Neuron (in vitro differentiated cells): ENCODE data around the gene TECPR2.
"Not testable (repeated sequence)": the region's sequence is repeated elsewhere in the genome, so short reads cannot be mapped to it uniquely, and the experiment has no call there.

Experiments used
- H2AFZ ChIP-seq: one replicate; pipeline ENCODE4 v1.6.1; 2013; ENCODE audit warnings: low read depth, mild to moderate bottlenecking, inconsistent platforms, low read length, moderate library complexity
- H3K27me3 ChIP-seq: one replicate; pipeline ENCODE4 v1.6.1; 2013; ENCODE audit warnings: low read length; ENCODE audit not compliant: insufficient read depth
- H3K36me3 ChIP-seq: one replicate; pipeline ENCODE4 v1.6.1; 2013; ENCODE audit warnings: low read length; ENCODE audit not compliant: insufficient read depth
- H3K4me1 ChIP-seq: one replicate; pipeline ENCODE4 v1.6.1; 2013; ENCODE audit warnings: low read length; ENCODE audit not compliant: insufficient read depth
- H3K4me3 ChIP-seq: 2 replicates; pipeline ENCODE4 v1.5.1; 2013; ENCODE audit warnings: mild to moderate bottlenecking, low read length, moderate library complexity
- H3K9me3 ChIP-seq: one replicate; pipeline ENCODE4 v1.6.1; 2013; ENCODE audit warnings: low read length

TECPR2 gene

GRCh38 chr14:102510616-102511520, 148.1 kb downstream of the TECPR2 start:
- no peaks in the 10 kb centered on the region for H3K9me3 ChIP-seq
- peaks cover 25% of the 10 kb centered on the region for H3K4me1 ChIP-seq
- peak overlapping the region; percentile 76 for H3K4me3 ChIP-seq
- H3K27me3 ChIP-seq: no peaks in the 10 kb centered on the region
- peaks cover 15% of the 10 kb centered on the region for H3K36me3 ChIP-seq
- peak overlapping the region; percentile 44 for H2AFZ ChIP-seq

DNA sequence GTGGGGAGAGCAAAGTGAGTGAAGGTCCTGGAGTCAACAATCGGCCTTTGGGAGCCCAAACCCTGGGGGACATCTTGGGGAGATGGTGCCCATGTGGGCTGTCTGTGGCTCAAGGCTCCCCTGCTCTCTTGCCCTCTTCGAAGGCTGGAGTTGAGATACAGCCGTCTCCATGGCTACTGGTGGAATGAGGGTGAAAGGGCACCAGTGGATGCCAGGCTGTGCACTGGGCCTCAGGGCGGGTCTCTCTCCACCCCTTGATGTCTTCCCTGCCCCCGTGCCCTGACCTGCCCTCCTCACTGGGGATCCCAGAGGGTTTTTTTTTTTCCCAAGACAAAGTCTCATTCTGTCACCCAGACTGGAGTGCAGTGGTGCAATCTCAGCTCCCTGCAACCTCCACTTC, 148.8 kb downstream of the TECPR2 start:
- no peaks in the 10 kb centered on the region for H3K9me3 ChIP-seq
- no peak overlapping the region for H2AFZ ChIP-seq
- no peak overlapping the region for H3K4me3 ChIP-seq

DNA sequence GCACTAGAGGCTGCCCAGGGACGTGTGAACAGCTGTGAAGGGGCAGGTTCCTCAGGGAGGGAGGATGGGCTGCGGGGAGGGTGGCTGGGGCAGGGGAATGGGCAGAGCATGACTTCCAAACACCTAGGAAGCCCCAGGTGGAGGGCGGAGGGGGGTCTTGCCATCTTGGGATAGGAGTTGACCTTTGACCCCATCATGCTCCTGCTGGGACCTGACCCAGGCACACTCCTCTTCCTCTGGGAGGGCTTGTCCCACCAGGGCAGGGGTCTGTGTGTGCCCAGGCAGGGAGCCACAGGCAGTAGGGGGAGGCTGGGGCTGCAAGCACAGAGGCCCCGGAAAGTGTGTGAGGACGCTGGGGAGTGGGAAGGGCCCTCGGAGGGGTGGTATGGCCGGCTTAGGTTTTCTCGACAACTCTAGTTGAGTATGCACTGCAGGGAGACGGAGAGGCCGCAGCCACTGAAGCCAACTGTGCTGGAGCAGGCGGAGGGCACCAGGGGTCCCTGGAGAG, 150.1 kb downstream of the TECPR2 start:
- Histone ChIP-seq H3K9me3 (no peaks in the 10 kb centered on the region), H3K36me3 (no peaks in the 10 kb centered on the region), H3K4me3 (no peak overlapping the region), H3K27me3 (no peaks in the 10 kb centered on the region), H3K4me1 (peaks cover 29% of the 10 kb centered on the region), H2AFZ (no peak overlapping the region)

More for the DNA sequence above, 148.8 kb downstream of the TECPR2 start:
- no peaks in the 10 kb centered on the region for H3K27me3 ChIP-seq
- peaks cover 28% of the 10 kb centered on the region for H3K4me1 ChIP-seq
- H3K36me3 ChIP-seq: peaks cover 9% of the 10 kb centered on the region

- no peak overlapping the region for H2AFZ ChIP-seq
- no peaks in the 10 kb centered on the region for H3K36me3 ChIP-seq
- peaks cover 22% of the 10 kb centered on the region for H3K4me1 ChIP-seq
- H3K27me3 ChIP-seq: no peaks in the 10 kb centered on the region
- no peaks in the 10 kb centered on the region for H3K9me3 ChIP-seq
- H3K4me3 ChIP-seq: no peak overlapping the region
These were observed 151.4 kb downstream of the TECPR2 start for GRCh38 chr14:102513899-102514772.

GRCh38 chr14:102514987-102515733, 152.4 kb downstream of the TECPR2 start:
- Histone ChIP-seq H3K4me3 (no peak overlapping the region), H3K4me1 (peaks cover 22% of the 10 kb centered on the region), H3K9me3 (no peaks in the 10 kb centered on the region), H3K27me3 (no peaks in the 10 kb centered on the region), H2AFZ (no peak overlapping the region), H3K36me3 (no peaks in the 10 kb centered on the region)

- H3K27me3 ChIP-seq: no peaks in the 10 kb centered on the region
- H2AFZ ChIP-seq: peak overlapping the region; percentile 95
- peak overlapping the region; percentile 60 for H3K4me3 ChIP-seq
- H3K36me3 ChIP-seq: no peaks in the 10 kb centered on the region
- H3K9me3 ChIP-seq: no peaks in the 10 kb centered on the region
- peaks cover 7% of the 10 kb centered on the region for H3K4me1 ChIP-seq
These were observed 154.0 kb downstream of the TECPR2 start for GRCh38 chr14:102516531-102517391.

GRCh38 chr14:102517392-102518062, 154.8 kb downstream of the TECPR2 start:
- Histone ChIP-seq H3K27me3 (no peaks in the 10 kb centered on the region), H3K36me3 (no peaks in the 10 kb centered on the region), H2AFZ (peak overlapping the region; percentile 95), H3K4me3 (peak overlapping the region; percentile 60), H3K4me1 (peaks cover 4% of the 10 kb centered on the region), H3K9me3 (no peaks in the 10 kb centered on the region)

- Histone ChIP-seq H3K36me3 (no peaks in the 10 kb centered on the region), H3K9me3 (no peaks in the 10 kb centered on the region), H3K27me3 (no peaks in the 10 kb centered on the region), H3K4me3 (no peak overlapping the region), H2AFZ (no peak overlapping the region), H3K4me1 (peaks cover 4% of the 10 kb centered on the region)
These were observed 155.4 kb downstream of the TECPR2 start for GRCh38 chr14:102518063-102518648.

DNA sequence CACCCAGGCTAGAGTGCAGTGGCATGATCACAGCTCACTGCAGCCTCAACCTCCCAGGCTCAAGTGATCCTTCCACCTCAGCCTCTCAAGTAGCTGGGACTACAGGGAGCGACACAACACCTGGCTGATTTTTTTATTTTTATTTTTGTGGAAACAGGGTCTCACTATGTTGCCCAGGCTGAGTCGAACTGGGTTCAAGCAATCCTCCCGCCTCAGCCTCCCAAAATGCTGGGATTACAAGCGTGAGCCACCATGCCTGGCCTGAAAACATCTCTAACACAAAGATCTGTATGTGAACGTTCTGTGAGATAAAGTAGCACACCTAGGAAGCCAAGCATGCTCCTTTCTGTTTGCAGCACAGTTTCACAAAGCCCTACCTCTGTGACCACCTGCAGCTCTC, 157.0 kb downstream of the TECPR2 start:
- H3K9me3 ChIP-seq, H3K36me3 ChIP-seq, H2AFZ ChIP-seq, H3K4me3 ChIP-seq, H3K27me3 ChIP-seq, H3K4me1 ChIP-seq: not testable (repeated sequence)

DNA sequence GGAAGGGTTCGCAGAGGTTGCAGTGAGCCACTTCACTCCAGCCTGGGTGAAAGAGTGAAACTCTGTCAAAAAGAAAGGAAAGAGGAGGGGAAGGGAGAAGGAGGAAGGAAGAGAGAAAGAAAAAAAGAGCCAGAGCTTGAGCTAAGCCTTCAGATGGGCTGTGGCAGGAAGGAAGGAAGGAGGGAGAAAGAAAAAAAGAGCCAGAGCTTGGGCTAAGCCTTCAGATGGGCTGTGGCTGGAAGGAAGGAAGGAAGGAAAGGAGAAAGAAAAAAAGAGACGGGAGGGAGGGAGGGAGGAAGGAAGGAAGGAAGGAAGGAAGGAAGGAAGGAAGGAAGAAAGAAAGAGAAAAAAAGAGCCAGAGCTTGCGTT, 160.4 kb downstream of the TECPR2 start:
- Histone ChIP-seq H3K27me3 (no peaks in the 10 kb centered on the region), H2AFZ (no peak overlapping the region), H3K4me1 (peaks cover 3% of the 10 kb centered on the region), H3K9me3 (no peaks in the 10 kb centered on the region), H3K4me3 (no peak overlapping the region), H3K36me3 (no peaks in the 10 kb centered on the region)

GRCh38 chr14:102523569-102524450, 161.1 kb downstream of the TECPR2 start:
- peak overlapping the region; percentile 10 for H3K4me3 ChIP-seq
- H3K9me3 ChIP-seq: no peaks in the 10 kb centered on the region

More at GRCh38 chr14:102523569-102524450, 161.1 kb downstream of the TECPR2 start:
- Histone ChIP-seq H3K27me3 (no peaks in the 10 kb centered on the region), H3K36me3 (no peaks in the 10 kb centered on the region), H3K4me1 (peaks cover 3% of the 10 kb centered on the region), H2AFZ (no peak overlapping the region)
